Panc1 (cell line): ENCODE data around the gene TARBP2. TPM values are rescaled to one million over a fixed set of nuclear protein-coding genes. Genes with fewer than 3 reads are reported as not detected.

Source experiments
- ATAC-seq: fragments of 200-7000 bp; cut with Tn5 transposase; 2 replicates; pipeline ENCODE4 v1.9.1; 2020; ENCODE audit warnings: mild to moderate bottlenecking, moderate library complexity
- BruUV-seq: library from RNA; stranded (reverse); fragments of 400-500 nt; replicated peaks from 2 replicates; lab custom pipeline; 2021; lab: Mats Ljungman, UMichigan
- CTCF ChIA-PET: fragments of 300-600 bp; sonication (Branson Sonifier 250); formaldehyde crosslinking; loops from one replicate; lab custom pipeline; 2022; ENCODE audit warnings: antibody characterized with exemption; lab: Charles Lee
- POLR2A ChIA-PET: fragments of 300-600 bp; sonication (Branson Sonifier 250); formaldehyde crosslinking; loops from one replicate; lab custom pipeline; 2022; ENCODE audit warnings: antibody characterized with exemption; lab: Charles Lee
- DNase-seq: peaks from one replicate; pipeline ENCODE4 v3.0.0-alpha.2; 2010; ENCODE audit warnings: low read depth, low spot score
- H3K27ac ChIP-seq: 2 replicates; pipeline ENCODE4 v1.5.1; 2011; ENCODE audit warnings: mild to moderate bottlenecking, low read length, inconsistent platforms
- H3K27me3 ChIP-seq: fragments of 200-500 bp; sonication (Bioruptor generic); 2 replicates; pipeline ENCODE4 v1.6.0; 2014; ENCODE audit warnings: low read length, inconsistent platforms; ENCODE audit not compliant: control insufficient read depth, insufficient read depth
- H3K36me3 ChIP-seq: fragments of 200-500 bp; sonication (Bioruptor generic); 2 replicates; pipeline ENCODE4 v1.5.1; 2014; ENCODE audit warnings: inconsistent platforms, mild to moderate bottlenecking, low read length, moderate library complexity; ENCODE audit not compliant: control insufficient read depth, insufficient read depth
- H3K4me1 ChIP-seq: 2 replicates; pipeline ENCODE4 v1.5.1; 2011; ENCODE audit warnings: inconsistent platforms, mild to moderate bottlenecking, low read length, moderate library complexity; ENCODE audit not compliant: control insufficient read depth, insufficient read depth
- H3K4me3 ChIP-seq, 2 experiments: 2 replicates each; pipeline ENCODE4 v1.5.1; 2011 to 2012; ENCODE audit warnings: low read depth in 2 of 2, low read length in 2 of 2, mild to moderate bottlenecking in 2 of 2, inconsistent platforms in 1 of 2, moderate library complexity in 1 of 2
- H3K9me3 ChIP-seq: fragments of 200-500 bp; sonication (Bioruptor generic); 2 replicates; pipeline ENCODE4 v1.5.1; 2014; ENCODE audit warnings: low read depth, mild to moderate bottlenecking, inconsistent platforms, low read length, moderate library complexity; ENCODE audit not compliant: control insufficient read depth, insufficient read depth
- POLR2AphosphoS5 ChIP-seq: IDR thresholded peaks from 2 replicates; pipeline ENCODE4 v1.6.1; 2012; ENCODE audit warnings: mild to moderate bottlenecking, low read depth, low read length, moderate library complexity
- SIN3A ChIP-seq: IDR thresholded peaks from 2 replicates; pipeline ENCODE4 v1.6.1; 2012; ENCODE audit warnings: low read depth, mild to moderate bottlenecking, low read length, moderate library complexity, borderline replicate concordance; ENCODE audit not compliant: insufficient read depth
- TCF7L2 ChIP-seq: IDR thresholded peaks from 2 replicates; pipeline ENCODE4 v1.6.1; 2011; ENCODE audit warnings: mild to moderate bottlenecking, low read depth, low read length, inconsistent platforms
- in situ Hi-C: cut with HindIII; loops from 2 replicates; pipeline ENCODE4 v1.10.0; 2016; ENCODE audit warnings: low sequenced_read_pairs, low pct_unique_long_range_greater_than_20kb
- intact Hi-C: fragments of 100-400 bp; cut with micrococcal nuclease; formaldehyde crosslinking; loops from one replicate; pipeline ENCODE4 v1.10.0; 2022; ENCODE audit not compliant: unreplicated experiment
- total RNA-seq: library from RNA; stranded (reverse); gene quantifications from one replicate; pipeline ENCODE4 v1.2.1, GENCODE V29; 2021; ENCODE audit not compliant: unreplicated experiment
- TF ChIP-seq, protein P1 (sequence below): fragments of 450-650 bp; IDR thresholded peaks from 2 replicates; pipeline ENCODE4 v1.5.1; 2017; ENCODE audit warnings: mild to moderate bottlenecking
- TF ChIP-seq, protein P2 (sequence below), 2 experiments: IDR thresholded peaks; 2 replicates each; pipeline ENCODE4 v1.6.1; 2011 to 2012; ENCODE audit warnings: low read depth in 2 of 2, control low read depth in 1 of 2, low read length in 1 of 2, mild to moderate bottlenecking in 1 of 2, moderate library complexity in 1 of 2; ENCODE audit not compliant: insufficient read depth in 1 of 2

Gene TARBP2
- total RNA-seq, 1 experiment from 2014 or later = 67.3 TPM

- H3K27me3 ChIP-seq = no peaks in the 10 kb centered on the region
- DNase-seq (no peak), ATAC-seq (no peak)
- TF ChIP-seq POLR2AphosphoS5 = no peak
- no peaks in the 10 kb centered on the region for H3K9me3 ChIP-seq
- in situ Hi-C loops = no loop called here
- CTCF ChIA-PET = no interaction called here
- H3K4me1 ChIP-seq = peaks cover 16% of the 10 kb centered on the region
- intact Hi-C loops = loop anchor here (5.0 kb wide), 1 partner anchor 185 kb away; the partner anchor contains the start of gene AAAS
- no TSS peak for BruUV-seq
- H3K36me3 ChIP-seq = no peaks in the 10 kb centered on the region; the same call in none of the 2 replicates
- POLR2A ChIA-PET = no interaction called here
- H3K4me3 ChIP-seq = no peak within 1 kb of the TSS
- no peak within 1 kb of the TSS for H3K27ac ChIP-seq
These were observed 6.0 kb downstream of the TARBP2 start, which contains the start of gene NPFF for GRCh38 chr12:53506881-53507602. Gene NPFF (minus strand): TSS chr12:53507484. CDS start chr12:53507474, 10 bp downstream.

GRCh38 chr12:53507603-53507885 lies 6.5 kb downstream of the TARBP2 start:
- TF ChIP-seq, protein P1, sequence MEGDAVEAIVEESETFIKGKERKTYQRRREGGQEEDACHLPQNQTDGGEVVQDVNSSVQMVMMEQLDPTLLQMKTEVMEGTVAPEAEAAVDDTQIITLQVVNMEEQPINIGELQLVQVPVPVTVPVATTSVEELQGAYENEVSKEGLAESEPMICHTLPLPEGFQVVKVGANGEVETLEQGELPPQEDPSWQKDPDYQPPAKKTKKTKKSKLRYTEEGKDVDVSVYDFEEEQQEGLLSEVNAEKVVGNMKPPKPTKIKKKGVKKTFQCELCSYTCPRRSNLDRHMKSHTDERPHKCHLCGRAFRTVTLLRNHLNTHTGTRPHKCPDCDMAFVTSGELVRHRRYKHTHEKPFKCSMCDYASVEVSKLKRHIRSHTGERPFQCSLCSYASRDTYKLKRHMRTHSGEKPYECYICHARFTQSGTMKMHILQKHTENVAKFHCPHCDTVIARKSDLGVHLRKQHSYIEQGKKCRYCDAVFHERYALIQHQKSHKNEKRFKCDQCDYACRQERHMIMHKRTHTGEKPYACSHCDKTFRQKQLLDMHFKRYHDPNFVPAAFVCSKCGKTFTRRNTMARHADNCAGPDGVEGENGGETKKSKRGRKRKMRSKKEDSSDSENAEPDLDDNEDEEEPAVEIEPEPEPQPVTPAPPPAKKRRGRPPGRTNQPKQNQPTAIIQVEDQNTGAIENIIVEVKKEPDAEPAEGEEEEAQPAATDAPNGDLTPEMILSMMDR = no peak
- TF ChIP-seq POLR2AphosphoS5 (no peak; the same call in 1 of the 2 replicates), SIN3A (no peak), TCF7L2 (no peak)
- TF ChIP-seq, protein P2, sequence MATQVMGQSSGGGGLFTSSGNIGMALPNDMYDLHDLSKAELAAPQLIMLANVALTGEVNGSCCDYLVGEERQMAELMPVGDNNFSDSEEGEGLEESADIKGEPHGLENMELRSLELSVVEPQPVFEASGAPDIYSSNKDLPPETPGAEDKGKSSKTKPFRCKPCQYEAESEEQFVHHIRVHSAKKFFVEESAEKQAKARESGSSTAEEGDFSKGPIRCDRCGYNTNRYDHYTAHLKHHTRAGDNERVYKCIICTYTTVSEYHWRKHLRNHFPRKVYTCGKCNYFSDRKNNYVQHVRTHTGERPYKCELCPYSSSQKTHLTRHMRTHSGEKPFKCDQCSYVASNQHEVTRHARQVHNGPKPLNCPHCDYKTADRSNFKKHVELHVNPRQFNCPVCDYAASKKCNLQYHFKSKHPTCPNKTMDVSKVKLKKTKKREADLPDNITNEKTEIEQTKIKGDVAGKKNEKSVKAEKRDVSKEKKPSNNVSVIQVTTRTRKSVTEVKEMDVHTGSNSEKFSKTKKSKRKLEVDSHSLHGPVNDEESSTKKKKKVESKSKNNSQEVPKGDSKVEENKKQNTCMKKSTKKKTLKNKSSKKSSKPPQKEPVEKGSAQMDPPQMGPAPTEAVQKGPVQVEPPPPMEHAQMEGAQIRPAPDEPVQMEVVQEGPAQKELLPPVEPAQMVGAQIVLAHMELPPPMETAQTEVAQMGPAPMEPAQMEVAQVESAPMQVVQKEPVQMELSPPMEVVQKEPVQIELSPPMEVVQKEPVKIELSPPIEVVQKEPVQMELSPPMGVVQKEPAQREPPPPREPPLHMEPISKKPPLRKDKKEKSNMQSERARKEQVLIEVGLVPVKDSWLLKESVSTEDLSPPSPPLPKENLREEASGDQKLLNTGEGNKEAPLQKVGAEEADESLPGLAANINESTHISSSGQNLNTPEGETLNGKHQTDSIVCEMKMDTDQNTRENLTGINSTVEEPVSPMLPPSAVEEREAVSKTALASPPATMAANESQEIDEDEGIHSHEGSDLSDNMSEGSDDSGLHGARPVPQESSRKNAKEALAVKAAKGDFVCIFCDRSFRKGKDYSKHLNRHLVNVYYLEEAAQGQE (IDR thresholded peaks at IDR 0.05; ENCODE audit: insufficient read depth in 1 of 2, low read depth in 2 of 2, low read length in 1 of 2) = no peak
- Histone ChIP-seq H3K27me3 (no peaks in the 10 kb centered on the region), H3K36me3 (no peaks in the 10 kb centered on the region; the same call in none of the 2 replicates), H3K27ac (no peak overlapping the region), H3K9me3 (no peaks in the 10 kb centered on the region), H3K4me3 (no peak overlapping the region), H3K4me1 (peaks cover 11% of the 10 kb centered on the region)
- BruUV-seq = no TSS peak
- ChIA-PET POLR2A (no interaction called here), CTCF (no interaction called here)
- intact Hi-C loops (loop anchor here (5.0 kb wide), 1 partner anchor 185 kb away; the partner anchor contains the start of gene AAAS), in situ Hi-C loops (no loop called here)
- ATAC-seq (no peak), DNase-seq (no peak)
